Ishikawa (cell line): ENCODE measurements around the gene OPHN1.
A peak's percentile ranks its signal among the peaks of the same experiment; 100 is the strongest.

Source experiments
- CEBPB ChIP-seq: IDR thresholded peaks from 2 replicates; pipeline ENCODE4 v1.6.1; 2012
- CREB1 ChIP-seq: IDR thresholded peaks from 2 replicates; pipeline ENCODE4 v1.6.1; 2012; ENCODE audit warnings: low read depth
- EGR1 ChIP-seq: IDR thresholded peaks from 2 replicates; pipeline ENCODE4 v1.6.1; 2012
- EP300 ChIP-seq: IDR thresholded peaks from 2 replicates; pipeline ENCODE4 v1.6.1; 2012; ENCODE audit warnings: borderline replicate concordance
- FOXM1 ChIP-seq: IDR thresholded peaks from 2 replicates; pipeline ENCODE4 v1.6.1; 2012; ENCODE audit warnings: low read depth, borderline replicate concordance
- NFIC ChIP-seq: IDR thresholded peaks from 2 replicates; pipeline ENCODE4 v1.6.1; 2012
- RAD21 ChIP-seq: IDR thresholded peaks from 2 replicates; pipeline ENCODE4 v1.6.1; 2012; ENCODE audit warnings: low read depth
- TAF1 ChIP-seq: IDR thresholded peaks from 2 replicates; pipeline ENCODE4 v1.6.1; 2012; ENCODE audit warnings: low read depth, mild to moderate bottlenecking
- TCF12 ChIP-seq: IDR thresholded peaks from 2 replicates; pipeline ENCODE4 v1.6.1; 2012; ENCODE audit warnings: low read depth
- TEAD4 ChIP-seq: IDR thresholded peaks from 2 replicates; pipeline ENCODE4 v1.6.1; 2012
- YY1 ChIP-seq: IDR thresholded peaks from 2 replicates; pipeline ENCODE4 v1.6.1; 2012; ENCODE audit warnings: low read depth
- ZBTB7A ChIP-seq: IDR thresholded peaks from 2 replicates; pipeline ENCODE4 v1.6.1; 2012; ENCODE audit warnings: low read depth
- TF ChIP-seq, protein P1 (sequence below): IDR thresholded peaks from 2 replicates; pipeline ENCODE4 v1.6.1; 2012
- TF ChIP-seq, protein P2 (sequence below): IDR thresholded peaks from 2 replicates; pipeline ENCODE4 v1.6.1; 2012
- TF ChIP-seq, protein P3 (sequence below): IDR thresholded peaks from 2 replicates; pipeline ENCODE4 v1.6.1; 2012; ENCODE audit warnings: low read depth, mild to moderate bottlenecking

Gene OPHN1

DNA sequence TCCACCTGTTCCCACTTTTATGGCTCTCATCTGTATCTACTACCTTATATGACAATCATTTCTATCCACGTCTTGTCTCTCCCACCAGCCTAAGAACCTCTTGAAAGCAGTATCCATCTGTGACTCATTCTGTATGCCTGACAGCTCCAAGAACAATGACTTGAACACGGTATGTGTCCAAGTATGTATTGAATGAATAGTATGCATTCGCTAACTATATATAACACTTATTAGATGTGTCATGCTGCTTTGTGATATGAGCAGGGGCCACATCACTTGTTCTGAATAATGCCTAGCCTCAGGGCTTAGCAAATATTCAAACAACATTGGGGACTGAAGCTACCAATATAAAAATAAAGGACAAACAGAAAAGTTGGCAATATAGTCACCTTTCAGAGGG, 4.9 kb downstream of the OPHN1 start:
- TF ChIP-seq EP300, result peak; percentile 96
- TF ChIP-seq TEAD4, result peak; percentile 98
- peak; percentile 84 for TF ChIP-seq FOXM1
- TF ChIP-seq YY1, result peak; percentile 31; the same call in 1 of the 2 replicates
- peak; percentile 64; the same call in 1 of the 2 replicates for TF ChIP-seq NFIC
- TF ChIP-seq TCF12, result peak; percentile 88
- TF ChIP-seq CEBPB, result peak; percentile 31; the same call in 1 of the 2 replicates
- TF ChIP-seq CREB1, result no peak
- TF ChIP-seq TAF1, result no peak

DNA sequence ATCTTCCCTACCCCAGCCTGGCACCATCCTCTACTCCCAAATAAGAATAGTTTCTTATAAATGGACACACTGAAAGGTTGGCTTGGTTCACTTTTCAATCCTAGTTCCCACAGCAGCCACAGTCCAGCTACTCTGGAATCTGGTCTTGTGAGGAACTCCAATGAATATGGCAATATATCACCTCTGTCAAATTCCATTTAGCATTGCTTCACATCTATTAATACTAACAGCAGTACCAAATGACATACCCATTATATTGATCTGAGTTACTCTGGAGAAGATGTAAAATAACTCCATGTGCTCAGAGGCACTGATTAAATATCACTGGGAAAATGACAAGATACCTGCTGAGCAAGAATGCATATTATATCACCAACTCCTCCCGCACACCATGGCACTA, 8.6 kb downstream of the OPHN1 start:
- TF ChIP-seq TCF12, result 0 out of 2 replicates have a peak, but pooled peaks have one; percentile 17
- TF ChIP-seq CEBPB, result peak; percentile 44
- peak; percentile 37; the same call in 1 of the 2 replicates for TF ChIP-seq FOXM1
- TF ChIP-seq TEAD4, result peak; percentile 47; the same call in 1 of the 2 replicates
- peak; percentile 60; the same call in 1 of the 2 replicates for TF ChIP-seq EP300
- no peak for TF ChIP-seq EGR1
- TF ChIP-seq CREB1, result no peak

DNA sequence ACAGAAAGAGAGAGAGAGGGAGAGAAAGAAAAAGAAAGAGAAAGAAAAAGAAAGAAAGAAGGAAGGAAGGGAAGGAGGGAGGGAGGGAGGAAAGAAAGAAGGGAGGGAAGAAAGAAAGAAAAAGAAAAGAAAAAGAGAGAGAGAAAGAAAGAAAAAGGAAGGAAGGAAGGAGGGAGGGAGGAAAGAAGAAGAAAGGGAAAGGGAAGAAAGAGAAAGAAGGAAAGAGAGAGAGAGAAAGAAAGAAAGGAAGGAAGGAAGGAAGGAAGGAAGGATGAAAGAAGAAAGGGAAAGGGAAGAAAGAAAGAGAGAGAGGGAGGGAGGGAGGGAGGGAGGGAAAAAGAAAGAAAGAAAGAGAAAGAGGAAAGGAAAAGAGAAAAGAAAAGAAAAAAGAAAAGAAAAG, 10.8 kb downstream of the OPHN1 start:
- TF ChIP-seq EGR1 (no peak), FOXM1 (no peak)

DNA sequence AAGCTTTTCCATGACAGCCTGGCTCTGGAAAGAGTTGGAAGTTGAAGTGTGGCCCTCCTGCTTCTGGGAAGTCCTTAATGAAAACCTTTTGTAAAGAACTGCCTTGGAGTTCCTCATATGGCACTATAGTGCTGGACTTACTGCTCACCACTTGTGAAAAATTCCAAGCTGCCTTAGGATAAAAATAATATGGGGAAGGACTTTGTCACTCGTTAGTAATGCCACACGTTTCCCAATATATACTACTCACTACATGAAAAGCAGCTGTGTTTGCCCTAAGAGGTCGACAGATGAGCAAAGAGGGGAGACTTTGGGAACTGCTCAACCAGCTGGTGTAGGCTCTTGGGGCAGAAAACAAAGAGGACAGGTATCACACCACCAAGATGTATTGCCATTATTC, 11.7 kb downstream of the OPHN1 start:
- TF ChIP-seq EGR1 (no peak), YY1 (no peak), RAD21 (no peak), FOXM1 (no peak), CEBPB (no peak)

DNA sequence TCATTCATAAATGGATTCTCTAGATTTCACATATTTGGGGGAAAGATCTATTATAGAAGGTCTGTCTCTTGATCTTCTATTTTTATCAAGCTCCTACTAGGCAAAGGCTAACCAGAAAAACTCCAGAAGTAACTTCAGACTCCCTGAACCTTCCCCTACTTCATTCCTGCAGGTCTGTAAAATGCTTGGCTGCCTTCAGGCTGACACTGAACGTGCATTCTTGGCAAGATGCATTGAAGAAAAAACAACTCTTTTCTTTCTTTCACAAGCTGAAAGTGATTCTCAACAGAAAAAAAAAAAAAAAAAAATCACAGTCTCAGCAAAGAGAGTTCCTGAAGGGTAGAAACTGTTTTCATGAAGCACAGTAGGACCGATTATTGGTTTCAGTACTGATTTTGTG, 12.7 kb downstream of the OPHN1 start:
- TF ChIP-seq, protein P1, sequence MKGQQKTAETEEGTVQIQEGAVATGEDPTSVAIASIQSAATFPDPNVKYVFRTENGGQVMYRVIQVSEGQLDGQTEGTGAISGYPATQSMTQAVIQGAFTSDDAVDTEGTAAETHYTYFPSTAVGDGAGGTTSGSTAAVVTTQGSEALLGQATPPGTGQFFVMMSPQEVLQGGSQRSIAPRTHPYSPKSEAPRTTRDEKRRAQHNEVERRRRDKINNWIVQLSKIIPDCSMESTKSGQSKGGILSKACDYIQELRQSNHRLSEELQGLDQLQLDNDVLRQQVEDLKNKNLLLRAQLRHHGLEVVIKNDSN, result no peak
- no peak for TF ChIP-seq YY1
- TF ChIP-seq ZBTB7A, result no peak
- no peak for TF ChIP-seq TAF1
- no peak for TF ChIP-seq EGR1
- TF ChIP-seq TCF12, result peak; percentile 64
- TF ChIP-seq, protein P2, sequence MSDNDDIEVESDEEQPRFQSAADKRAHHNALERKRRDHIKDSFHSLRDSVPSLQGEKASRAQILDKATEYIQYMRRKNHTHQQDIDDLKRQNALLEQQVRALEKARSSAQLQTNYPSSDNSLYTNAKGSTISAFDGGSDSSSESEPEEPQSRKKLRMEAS, result no peak
- TF ChIP-seq EP300, result peak; percentile 72
- TF ChIP-seq, protein P3, sequence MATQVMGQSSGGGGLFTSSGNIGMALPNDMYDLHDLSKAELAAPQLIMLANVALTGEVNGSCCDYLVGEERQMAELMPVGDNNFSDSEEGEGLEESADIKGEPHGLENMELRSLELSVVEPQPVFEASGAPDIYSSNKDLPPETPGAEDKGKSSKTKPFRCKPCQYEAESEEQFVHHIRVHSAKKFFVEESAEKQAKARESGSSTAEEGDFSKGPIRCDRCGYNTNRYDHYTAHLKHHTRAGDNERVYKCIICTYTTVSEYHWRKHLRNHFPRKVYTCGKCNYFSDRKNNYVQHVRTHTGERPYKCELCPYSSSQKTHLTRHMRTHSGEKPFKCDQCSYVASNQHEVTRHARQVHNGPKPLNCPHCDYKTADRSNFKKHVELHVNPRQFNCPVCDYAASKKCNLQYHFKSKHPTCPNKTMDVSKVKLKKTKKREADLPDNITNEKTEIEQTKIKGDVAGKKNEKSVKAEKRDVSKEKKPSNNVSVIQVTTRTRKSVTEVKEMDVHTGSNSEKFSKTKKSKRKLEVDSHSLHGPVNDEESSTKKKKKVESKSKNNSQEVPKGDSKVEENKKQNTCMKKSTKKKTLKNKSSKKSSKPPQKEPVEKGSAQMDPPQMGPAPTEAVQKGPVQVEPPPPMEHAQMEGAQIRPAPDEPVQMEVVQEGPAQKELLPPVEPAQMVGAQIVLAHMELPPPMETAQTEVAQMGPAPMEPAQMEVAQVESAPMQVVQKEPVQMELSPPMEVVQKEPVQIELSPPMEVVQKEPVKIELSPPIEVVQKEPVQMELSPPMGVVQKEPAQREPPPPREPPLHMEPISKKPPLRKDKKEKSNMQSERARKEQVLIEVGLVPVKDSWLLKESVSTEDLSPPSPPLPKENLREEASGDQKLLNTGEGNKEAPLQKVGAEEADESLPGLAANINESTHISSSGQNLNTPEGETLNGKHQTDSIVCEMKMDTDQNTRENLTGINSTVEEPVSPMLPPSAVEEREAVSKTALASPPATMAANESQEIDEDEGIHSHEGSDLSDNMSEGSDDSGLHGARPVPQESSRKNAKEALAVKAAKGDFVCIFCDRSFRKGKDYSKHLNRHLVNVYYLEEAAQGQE, result no peak
- TF ChIP-seq CEBPB, result no peak
- TF ChIP-seq NFIC, result peak; percentile 71
- TF ChIP-seq RAD21, result no peak; the same call in 1 of the 2 replicates
- no peak for TF ChIP-seq CREB1
- no peak for TF ChIP-seq FOXM1
- peak; percentile 69 for TF ChIP-seq TEAD4

DNA sequence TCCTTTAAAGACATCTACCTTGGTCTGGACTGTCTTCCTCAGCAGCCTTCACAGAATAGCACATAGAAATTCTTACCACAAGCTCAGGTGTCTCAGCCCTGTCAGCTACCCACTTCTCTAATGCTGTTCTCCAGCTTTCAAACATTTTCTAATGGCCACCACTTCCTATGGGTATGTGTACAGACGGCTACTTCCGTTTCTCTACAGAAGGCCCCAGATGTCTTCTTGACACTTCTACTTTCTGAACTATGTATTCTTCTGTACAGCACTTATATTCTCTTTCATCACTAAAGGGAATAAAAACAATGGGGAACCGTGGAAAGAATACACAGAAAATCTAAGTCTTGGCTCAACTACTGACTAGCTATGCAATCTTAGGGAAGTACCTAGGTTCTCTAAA, 13.3 kb downstream of the OPHN1 start:
- TF ChIP-seq YY1 (no peak), CREB1 (no peak), EP300 (no peak), EGR1 (no peak), ZBTB7A (no peak), NFIC (no peak), RAD21 (no peak), FOXM1 (no peak), CEBPB (no peak)
- TF ChIP-seq, protein P3, result no peak
- TF ChIP-seq, protein P2, result no peak

DNA sequence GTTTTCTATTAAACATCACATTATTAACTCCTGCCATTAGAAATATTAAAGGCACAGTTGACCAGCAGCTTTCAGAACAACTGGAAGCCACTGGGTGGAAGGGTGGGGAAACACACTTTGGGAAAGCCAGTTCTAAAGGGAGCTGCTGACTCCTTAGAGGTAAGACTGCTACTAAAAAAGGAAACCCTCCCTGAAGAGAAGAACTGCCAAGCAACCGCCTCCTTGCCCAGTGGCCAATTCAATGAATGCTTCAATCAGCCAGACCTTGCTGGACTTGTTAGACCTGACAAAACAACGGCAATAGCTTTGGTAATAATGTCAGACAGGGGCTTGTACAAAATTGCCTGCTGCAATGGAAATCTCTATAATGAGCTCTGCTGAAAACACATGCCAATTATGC, 15.6 kb downstream of the OPHN1 start:
- TF ChIP-seq, protein P3, result no peak
- TF ChIP-seq TCF12, result no peak
- 0 out of 2 replicates have a peak, but pooled peaks have one; percentile 26 for TF ChIP-seq NFIC
- 0 out of 2 replicates have a peak, but pooled peaks have one; percentile 16 for TF ChIP-seq EP300
